ENCODE results near the gene TREML1. TPM values are rescaled to one million over a fixed set of nuclear protein-coding genes. Genes with fewer than 3 reads are reported as not detected.

TREML1 gene
- total and polyA plus RNA-seq, 2 of the 4 experiments (the other 2 are of a cell fraction), result not detected

GRCh38 chr6:41191569-41191968 is 37.4 kb upstream of the TREML1 start:
- no peak overlapping the region for H3K9ac ChIP-seq (ENCODE audit: low read depth, low read length)
- H2BK20ac ChIP-seq (ENCODE audit: low read depth, low read length), result no peak overlapping the region
- DNase-seq, result no peak
- H3K36me3 ChIP-seq (ENCODE audit: control insufficient read depth, insufficient read depth, low read length), result no peaks in the 10 kb centered on the region
- ATAC-seq (ENCODE audit: low read depth), result peak; percentile 75
- no peak overlapping the region for H3K56ac ChIP-seq (ENCODE audit: extremely low read depth, insufficient read depth, low read length)
- 7% methylated on average over 3 of the region's 6 CpGs; no CpG with 5 or more reads in 1 of the 2 experiments for WGBS, 2 experiments (ENCODE audit: extremely low coverage in 2 of 2, insufficient read length in 1 of 2)
- in situ Hi-C loops (cut with MboI; ENCODE audit: low sequenced_read_pairs) (no loop called here), dilution Hi-C loops (cut with HindIII; ENCODE audit: low sequenced_read_pairs, unreplicated experiment) (no loop called here), intact Hi-C loops (cut with micrococcal nuclease) (no loop called here)
- no peak overlapping the region for H4K5ac ChIP-seq (ENCODE audit: low read depth, low read length)
- ChIA-PET POLR2A (ENCODE audit: unreplicated experiment) (no interaction called here), CTCF (no interaction called here)
- H2BK120ac ChIP-seq (ENCODE audit: low read depth, low read length), result no peak overlapping the region
- H2AK9ac ChIP-seq (replicated peaks; ENCODE audit: low read depth, low read length, poor library complexity), result no peak overlapping the region
- H4K91ac ChIP-seq (ENCODE audit: insufficient read depth, low read depth, low read length), result no peak overlapping the region
- H3K4me1 ChIP-seq (ENCODE audit: control insufficient read depth, insufficient read depth, low read length), result no peaks in the 10 kb centered on the region
- H3K18ac ChIP-seq (ENCODE audit: low read depth, low read length), result no peak overlapping the region
- no peak overlapping the region for H3K27ac ChIP-seq (ENCODE audit: insufficient read depth, low read length)
- no peak overlapping the region for H3K23ac ChIP-seq (ENCODE audit: low read depth, low read length)
- H4K8ac ChIP-seq (ENCODE audit: low read depth in 2 of 2, low read length in 2 of 2), result no peak overlapping the region
- no peaks in the 10 kb centered on the region for H3K79me1 ChIP-seq (ENCODE audit: low read depth in 1 of 2, low read length in 2 of 2)
- H3K9me1 ChIP-seq (ENCODE audit: insufficient read depth, low read length), result no peaks in the 10 kb centered on the region
- no TSS peak for BruUV-seq (replicated peaks)
- no peak overlapping the region for H3K4ac ChIP-seq (ENCODE audit: low read depth, low read length)
- H2AFZ ChIP-seq (replicated peaks; ENCODE audit: low read length, poor library complexity), result no peak overlapping the region
- H2AK5ac ChIP-seq (ENCODE audit: low read depth, low read length), result no peak overlapping the region
- no peak overlapping the region for H2BK15ac ChIP-seq (ENCODE audit: low read depth, low read length)
- H3K14ac ChIP-seq (replicated peaks; ENCODE audit: low read depth, low read length), result no peak overlapping the region
- H2BK5ac ChIP-seq (ENCODE audit: low read depth, low read length, poor library complexity, severe bottlenecking), result no peak overlapping the region
- H4K20me1 ChIP-seq (ENCODE audit: insufficient read depth, low read length), result no peaks in the 10 kb centered on the region
- H3K4me2 ChIP-seq (ENCODE audit: low read depth, low read length), result no peak overlapping the region
- TF ChIP-seq CEBPB (IDR thresholded peaks at IDR 0.05; ENCODE audit: low read depth, low read length) (no peak), ELK1 (IDR thresholded peaks at IDR 0.05; ENCODE audit: borderline replicate concordance, low read depth, low read length) (no peak), CTCF (conservative IDR thresholded peaks at IDR 0.05; ENCODE audit: low read depth, low read length) (peak; percentile 31; the same call in 1 of the 2 replicates), BHLHE40 (IDR thresholded peaks at IDR 0.05; ENCODE audit: low read depth, low read length) (no peak)
- no peak overlapping the region for H3K4me3 ChIP-seq (ENCODE audit: insufficient read depth, low read depth, low read length)
- peaks cover 3% of the 10 kb centered on the region for H3K9me3 ChIP-seq (ENCODE audit: control insufficient read depth, insufficient read depth, low read length)
- peaks cover 17% of the 10 kb centered on the region for H3K27me3 ChIP-seq (ENCODE audit: control insufficient read depth, insufficient read depth, low read length)

All from IMR-90 (cell line).